HG03280 (cell line): ENCODE measurements around the gene GSX2.

Experiments
- ATAC-seq: cut with Tn5 transposase; IDR thresholded peaks from one replicate; pipeline ENCODE4 v1.9.1; 2021; ENCODE audit warnings: mild to moderate bottlenecking, moderate library complexity; ENCODE audit not compliant: unreplicated experiment

GSX2 gene

DNA sequence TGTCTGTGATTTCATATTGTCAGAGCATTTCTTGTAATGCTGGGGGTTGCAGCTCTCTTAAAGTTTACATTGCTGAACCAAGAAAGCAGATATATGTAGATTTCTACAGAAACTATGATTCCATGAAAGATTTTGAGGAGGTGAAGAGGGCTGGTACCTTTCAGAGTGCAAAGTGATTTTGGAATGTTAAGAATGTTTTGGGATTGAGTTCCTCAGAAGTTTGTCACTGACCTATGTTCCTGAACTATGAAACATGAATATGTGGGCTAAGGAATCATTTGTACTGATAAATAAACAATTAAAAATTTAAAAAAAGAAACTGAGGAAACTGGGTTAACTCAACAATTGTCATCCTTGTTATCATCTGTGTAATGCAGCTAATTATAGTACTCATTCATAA, 23.3 kb upstream of the GSX2 start:
- ATAC-seq = no peak

DNA sequence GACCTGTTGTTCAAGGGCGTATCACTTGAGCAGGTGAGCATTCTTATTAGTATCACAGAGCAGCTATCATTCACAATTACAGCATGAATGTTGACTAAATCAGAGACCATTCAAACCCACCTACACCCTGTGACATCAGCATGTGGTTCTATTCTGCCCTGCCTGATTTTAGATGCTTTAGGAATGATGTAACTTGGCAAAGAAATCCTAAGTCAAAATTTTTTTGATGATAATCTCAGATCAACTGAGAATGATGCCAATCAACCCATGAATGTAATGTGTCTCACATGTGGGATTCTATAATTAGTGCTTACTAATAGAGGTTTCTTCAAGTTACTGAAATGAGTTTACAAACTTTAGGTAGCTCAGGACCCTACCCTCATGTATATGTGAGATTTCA, 22.2 kb upstream of the GSX2 start:
- no peak for ATAC-seq

DNA sequence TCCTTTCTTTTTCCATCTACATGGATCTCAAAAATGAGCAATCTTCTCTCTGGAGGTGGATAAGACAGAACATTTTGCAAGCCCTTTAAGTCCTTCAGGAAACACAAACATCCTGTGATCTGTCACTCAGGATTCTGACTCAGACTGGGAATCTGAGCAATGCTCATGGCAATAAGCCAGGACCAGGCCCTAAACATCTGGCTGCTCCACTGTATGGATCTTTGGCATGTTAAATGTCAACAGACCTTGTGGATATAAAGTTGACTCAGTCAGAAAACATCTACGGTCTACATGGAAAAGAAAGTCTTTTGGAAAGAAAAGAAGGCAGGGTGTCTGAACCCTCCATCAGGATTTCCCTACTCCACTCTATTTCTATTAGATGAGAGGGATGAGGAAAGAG, 17.8 kb upstream of the GSX2 start:
- no peak for ATAC-seq

DNA sequence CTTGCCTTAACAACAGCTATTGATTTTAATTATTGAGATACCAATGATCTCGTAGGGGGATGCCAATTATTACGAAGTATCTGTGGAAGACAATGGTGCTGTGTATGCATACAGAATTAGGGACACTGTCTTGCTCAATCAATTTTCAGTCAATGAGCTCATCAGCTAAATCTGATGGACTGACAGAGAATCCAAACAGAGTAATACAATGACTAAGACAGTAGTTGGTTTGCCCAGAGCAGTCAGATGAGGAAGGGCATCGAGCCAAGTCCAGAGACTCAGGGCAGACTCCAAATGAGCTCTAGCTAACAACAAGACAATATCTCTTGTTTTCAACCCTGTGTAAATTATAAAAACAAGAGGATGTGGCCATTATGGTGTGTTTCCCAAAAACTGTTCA, 14.7 kb upstream of the GSX2 start:
- no peak for ATAC-seq

DNA sequence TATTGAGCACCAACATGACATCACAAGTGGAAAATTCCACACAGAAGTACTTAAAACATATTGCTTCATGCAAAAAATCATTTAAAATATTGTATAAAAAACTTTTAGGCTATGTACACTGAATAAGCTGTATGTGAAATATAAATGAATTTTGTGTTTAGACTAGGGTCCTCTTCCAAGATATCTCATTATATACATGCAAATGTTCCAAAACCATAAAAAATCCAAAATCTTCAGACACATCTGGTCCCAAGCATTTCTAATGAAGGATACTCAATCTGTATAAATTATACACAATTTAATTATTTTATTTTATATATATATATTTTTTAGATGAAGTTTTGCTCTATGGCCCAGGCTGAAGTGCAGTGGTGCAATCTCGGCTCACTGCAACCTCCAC, 10.1 kb upstream of the GSX2 start:
- no peak for ATAC-seq

DNA sequence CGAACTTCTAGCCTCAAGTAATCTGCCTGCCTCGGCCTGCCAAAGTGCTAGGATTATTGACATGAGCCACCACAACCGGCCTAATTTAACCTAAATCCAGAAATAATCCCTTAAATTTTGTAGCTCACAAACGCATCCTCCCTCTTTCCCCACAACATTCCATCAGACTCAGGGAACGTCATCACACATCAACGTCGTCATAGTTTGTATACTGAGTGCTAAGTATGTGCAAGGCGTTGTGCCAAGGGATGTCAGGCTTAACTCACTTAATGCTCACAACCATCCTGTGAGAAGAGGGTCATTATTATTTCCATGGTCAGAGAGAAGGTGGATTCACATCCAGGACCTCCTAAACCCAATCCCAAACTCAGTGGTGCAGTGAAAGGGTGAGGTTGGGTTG, 9.6 kb upstream of the GSX2 start:
- no peak for ATAC-seq

DNA sequence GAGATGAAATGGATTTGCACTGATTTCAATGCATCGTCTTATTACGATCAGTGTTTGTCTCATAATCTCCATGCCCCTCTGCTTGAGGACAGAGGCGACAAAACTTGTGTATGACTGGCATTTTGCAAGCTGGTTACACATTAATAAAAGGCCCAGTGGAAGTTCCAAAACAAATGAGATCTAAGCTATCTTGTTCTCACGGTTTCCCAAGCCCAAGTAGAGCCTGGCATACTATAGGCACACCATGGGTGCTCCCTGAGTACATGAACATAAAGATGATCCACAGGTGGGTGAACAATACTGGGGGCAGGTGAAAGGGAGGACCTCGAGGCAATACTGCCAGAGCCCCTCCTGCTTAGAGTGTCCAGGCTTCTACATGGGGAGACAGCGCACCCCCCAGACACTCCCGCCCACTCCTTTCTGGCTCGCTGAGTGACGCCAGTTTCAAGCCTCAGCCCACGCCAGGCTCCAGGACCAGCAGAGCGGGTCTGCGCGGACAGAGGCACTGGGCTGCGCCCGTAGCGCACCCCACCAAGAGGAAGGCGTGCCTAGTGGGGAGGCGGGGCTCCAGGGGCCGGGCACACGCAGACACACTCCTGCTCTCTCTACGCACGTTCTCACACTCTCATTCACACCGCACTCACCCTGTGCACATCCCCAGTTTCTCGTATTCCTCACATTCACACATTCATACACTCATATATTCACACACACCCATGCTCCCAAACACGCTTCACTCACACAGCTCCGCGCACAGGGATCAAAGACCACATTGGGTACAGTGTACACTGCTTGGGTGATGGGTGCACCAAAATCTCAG, 8.9 kb upstream of the GSX2 start:
- ATAC-seq = peak; percentile 71

DNA sequence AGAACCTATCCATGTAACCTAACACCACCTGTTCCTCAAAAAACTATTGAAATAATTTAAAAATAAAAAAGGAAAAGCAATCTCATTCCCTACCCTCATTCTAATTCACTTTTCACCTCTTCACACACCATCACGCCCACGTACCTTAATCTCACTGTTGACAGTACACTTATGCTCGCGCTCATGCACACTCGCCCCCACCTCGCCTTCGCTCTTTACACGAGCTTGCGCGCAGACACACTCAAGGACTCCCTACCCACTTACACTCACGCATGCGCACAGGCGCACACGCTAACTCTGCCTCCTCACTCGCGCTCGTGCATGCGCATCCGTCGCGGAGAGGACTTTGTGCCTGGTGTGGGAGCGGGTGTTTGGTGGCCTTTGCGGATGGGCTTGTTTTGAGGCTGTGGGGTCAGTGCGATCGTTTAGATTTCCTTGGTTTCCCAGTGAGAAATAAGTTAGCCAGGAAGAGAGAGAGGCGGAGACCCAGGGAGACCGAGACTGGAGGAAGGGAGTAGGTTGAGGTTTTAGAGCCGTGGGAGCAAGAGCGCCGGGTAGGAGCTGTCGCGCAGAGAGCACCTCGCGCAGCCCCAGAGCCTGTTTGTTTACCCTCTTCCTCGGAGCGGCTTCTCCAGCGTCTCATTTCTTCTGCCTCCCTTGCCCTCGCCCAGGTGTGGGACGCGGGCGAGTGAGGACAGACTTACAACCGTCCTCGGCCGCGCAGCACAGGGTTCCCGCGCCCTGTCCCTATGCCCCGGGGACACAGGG, 8.1 kb upstream of the GSX2 start:
- ATAC-seq = peak; percentile 66

DNA sequence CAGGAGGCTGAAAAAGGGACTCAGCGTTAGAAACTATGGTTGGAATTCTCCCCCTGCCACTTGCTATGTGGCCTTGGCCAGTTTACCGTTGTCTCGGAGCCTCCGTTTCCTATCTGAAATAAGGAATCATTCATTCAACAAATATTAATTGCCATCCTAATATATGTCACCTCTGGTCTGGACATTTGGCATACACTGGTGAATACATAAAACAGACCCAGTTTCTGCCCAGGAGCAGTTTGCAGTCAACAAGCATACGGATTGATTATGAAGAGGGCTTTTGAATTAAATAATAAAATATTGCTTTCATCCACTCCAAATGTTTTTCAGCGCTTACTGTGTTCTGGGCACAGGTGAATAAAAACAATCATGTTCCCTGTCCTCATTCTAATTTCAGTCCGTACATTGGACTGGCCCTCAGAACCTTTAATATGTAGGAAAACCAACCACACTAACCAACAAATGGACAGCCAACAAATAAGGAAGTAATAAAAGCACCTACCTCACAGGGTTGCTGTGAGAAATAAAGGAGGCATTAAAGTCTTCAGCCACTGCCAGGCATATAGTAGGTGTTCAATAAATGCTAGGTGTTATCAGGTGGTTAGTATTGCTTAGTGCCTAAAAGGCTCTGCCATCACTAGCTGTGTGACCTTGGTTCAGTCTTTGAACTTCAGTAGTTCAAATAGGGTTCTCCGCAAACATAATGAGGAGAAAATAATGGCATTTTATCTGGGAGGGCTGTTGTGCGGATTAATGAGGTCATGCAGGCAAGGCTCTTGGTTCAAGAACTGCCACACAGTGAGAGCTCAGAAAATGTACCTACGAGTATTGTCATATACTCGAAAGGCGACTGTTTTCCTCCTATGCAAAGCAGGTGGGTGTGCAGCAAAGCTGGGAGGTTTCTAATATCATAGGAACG, 7.3 kb upstream of the GSX2 start:
- no peak for ATAC-seq

DNA sequence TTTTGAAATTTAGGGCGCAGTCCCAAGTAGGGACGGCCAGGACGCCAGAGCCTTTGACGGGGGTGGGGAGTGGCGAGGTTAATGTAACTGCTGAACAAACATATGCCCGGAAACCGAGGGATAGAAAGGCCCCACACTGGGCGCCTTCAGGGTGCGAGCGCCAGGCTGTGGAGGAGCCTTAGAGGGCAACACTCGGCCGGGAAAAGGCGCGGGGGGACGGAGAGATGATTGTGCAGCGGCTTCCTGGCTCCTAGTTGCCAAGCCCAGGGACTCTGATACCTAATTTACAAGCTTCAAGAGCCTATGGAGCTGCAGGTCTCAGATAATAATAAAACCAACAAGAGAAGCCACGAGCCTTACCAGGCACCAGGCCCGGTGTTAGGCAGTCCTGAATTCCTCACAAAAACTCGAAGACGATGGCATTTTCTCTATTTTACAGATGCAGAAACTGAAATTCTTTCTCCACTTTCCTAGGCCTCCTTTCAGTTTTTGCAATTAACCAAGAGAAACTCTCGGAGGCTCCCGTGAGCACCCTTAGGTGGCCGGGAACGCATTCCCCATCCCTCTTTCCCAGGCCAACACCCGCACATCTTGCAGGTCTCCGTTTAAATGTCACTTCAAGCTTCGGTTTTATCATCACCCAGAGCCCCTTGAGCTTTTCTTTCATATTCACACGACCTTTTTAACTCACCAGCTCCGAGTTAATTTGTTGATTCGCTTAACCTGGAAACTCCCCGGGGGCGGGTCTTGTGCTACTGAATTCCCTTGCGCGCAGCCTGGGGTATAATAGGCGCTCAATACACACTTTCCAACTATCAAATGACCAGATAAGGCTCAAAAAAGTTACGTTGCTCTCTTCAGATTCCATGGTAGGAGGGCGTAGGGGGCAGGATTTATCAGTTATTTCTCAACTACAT, 6.4 kb upstream of the GSX2 start:
- no peak for ATAC-seq

DNA sequence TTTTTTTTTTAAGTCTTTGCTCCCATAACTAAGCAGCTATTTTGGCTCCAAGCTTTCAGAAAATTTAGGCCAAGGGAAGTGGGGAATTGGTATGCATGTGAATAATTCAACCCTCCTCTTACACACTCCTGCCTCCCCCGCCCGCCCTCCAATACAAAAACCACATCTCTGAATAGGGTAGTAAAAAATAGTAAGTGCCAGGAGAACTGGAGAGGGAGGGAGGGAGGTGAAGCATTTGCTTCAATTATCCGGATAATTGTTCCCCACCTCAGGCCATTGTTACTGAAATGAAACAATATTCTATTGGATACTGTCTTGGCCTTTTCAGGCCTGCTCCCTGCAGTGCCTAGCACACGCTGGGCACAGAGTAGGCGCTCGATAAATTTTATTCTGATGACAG, 5.5 kb upstream of the GSX2 start:
- no peak for ATAC-seq

DNA sequence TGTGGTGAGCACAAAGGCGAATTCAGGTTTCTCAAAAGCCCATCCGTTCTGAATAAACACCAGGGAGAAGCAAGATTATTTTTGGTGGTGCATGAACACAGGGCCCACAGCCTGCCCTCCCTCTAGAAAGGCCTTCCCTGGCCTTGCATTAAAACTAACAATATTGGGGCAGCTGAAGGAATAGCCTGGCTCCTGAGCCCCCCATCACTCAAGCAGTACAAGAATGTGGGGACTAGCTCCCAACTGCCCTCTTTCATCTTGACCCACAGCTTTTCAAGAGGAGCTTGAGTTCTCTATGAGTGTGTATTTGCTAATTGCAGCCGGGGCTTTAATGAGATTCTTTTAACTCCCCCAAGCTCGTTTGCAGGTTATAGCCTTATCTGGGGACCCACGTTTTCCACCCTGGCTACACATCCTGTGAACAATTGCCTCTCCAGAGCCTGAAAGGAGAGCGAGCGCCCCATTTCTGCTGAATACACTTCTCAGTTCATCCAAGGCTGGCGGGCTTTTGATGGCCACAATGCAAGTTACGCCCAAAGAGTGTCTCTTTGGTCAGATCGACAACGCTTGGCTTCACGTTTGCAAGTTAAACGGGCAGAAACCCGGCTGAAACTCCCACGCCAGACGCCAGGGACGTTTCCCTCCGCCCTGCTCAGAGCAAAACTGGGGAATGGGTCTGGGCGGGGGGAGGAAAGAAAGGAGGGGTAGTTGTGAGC, 4.7 kb upstream of the GSX2 start:
- no peak for ATAC-seq

DNA sequence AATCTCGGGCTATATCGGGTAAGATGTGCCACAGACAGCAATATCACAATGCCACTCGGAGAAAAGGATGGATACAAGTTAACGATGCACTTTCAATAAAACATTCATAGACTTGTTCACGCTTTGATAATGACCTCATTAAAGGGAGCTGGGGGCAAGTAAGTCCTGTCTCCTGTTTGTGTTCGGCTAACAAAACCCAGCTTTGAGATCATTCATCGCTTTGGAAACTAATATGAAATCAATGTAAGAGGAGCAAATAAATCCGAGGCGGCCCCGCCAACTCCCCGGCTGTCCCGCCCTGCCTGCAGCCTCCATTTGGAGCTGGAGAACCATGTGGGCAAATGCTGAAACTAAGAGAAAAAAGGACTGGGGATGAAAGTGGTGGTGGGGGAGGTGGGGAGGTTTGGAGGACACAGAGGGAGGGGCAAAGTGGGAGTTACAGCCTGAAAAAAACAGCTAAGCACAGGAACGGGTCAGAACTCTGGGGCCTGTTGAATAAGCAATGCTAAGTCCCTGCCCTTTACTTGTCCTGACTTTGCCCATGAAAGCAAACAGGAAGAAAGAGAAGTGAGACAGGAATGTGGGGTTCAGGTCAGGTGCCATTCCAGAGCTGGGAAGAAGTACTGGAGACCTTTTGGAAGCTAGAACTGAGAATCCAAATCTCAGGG, 3.5 kb upstream of the GSX2 start:
- no peak for ATAC-seq

DNA sequence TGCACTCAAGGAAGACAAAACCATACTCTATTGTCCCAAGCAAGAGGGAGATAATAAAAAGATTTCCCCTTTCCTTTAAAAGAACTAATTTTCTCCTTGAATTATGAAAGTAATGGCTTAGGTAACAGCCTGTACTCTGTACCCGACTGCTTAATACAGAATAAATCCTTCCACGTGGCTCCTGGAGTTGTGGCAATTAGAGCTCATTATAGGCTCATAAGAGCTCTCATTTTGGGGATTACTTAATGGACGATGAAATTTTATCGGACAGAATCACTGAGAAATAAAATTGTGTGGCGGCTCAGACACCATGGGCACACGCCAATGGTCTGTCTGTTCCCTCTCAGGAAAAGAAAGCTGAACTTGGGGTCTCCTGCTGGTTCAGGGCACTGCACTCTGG, 2.8 kb upstream of the GSX2 start:
- ATAC-seq = no peak

DNA sequence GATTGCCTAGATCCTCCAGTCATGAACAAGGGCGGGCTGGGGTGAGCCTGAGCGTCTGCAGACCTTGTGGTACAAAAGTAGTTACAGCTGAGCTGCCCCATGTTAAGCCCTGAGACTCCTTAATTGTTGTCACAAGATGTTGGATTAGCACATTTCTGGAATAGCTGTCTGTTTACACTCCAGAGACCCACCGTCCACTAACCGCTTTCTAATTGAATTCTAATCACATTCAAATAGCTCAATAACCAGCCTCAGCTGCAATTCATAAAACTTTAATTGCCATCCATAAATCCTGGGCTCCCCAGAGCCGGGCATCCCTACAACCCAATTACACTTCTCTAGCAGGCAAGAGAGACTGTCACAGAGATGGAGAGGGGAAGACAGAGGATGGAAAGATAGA, 1.6 kb upstream of the GSX2 start:
- ATAC-seq = no peak

DNA sequence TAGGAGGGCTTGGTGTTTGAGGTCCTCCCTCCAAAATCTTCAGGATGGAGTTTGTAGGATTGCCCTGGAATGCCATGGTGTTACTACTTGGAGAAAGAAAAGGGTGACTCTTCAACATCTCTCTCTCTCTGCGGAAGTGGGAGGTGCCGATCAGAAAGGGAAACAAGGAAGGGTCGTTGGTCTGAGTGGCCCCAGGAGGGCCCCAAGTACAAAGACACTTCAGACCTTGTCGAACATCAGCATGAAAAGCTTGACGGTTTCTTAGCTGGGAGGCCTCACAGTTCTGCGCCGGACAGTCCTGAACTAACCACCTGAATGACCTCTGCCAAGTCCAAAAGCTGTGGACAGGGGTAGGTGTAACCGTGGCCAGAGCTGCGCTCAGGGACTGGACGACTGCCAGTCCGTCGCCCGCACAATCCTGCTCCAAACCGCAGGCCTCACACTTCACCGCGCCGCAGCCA, 646 bp upstream of the GSX2 start:
- no peak for ATAC-seq

DNA sequence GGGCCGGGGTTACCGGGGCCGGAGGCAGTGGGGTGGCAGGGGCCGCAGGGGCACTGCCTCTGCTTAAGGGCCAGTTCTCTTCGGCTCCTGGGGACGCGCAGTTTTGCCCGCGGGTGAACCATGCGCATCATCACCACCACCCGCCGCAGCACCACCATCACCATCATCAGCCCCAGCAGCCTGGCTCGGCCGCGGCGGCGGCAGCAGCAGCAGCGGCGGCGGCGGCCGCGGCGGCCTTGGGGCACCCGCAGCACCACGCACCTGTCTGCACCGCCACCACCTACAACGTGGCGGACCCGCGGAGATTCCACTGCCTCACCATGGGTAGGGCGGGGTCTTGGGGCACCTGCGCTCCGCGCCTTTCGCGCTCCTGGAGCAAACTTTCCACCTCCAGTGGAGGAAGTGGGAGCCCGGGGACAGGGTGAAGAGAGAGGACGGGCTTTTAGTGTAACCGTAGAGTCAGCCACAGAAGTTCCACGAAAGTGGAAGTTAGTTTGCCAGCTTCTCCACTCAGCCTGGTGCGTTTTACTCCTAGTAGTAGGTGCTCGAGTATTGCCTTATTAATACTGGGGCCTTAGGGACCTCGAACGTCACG, 729 bp downstream of the GSX2 start:
- no peak for ATAC-seq

DNA sequence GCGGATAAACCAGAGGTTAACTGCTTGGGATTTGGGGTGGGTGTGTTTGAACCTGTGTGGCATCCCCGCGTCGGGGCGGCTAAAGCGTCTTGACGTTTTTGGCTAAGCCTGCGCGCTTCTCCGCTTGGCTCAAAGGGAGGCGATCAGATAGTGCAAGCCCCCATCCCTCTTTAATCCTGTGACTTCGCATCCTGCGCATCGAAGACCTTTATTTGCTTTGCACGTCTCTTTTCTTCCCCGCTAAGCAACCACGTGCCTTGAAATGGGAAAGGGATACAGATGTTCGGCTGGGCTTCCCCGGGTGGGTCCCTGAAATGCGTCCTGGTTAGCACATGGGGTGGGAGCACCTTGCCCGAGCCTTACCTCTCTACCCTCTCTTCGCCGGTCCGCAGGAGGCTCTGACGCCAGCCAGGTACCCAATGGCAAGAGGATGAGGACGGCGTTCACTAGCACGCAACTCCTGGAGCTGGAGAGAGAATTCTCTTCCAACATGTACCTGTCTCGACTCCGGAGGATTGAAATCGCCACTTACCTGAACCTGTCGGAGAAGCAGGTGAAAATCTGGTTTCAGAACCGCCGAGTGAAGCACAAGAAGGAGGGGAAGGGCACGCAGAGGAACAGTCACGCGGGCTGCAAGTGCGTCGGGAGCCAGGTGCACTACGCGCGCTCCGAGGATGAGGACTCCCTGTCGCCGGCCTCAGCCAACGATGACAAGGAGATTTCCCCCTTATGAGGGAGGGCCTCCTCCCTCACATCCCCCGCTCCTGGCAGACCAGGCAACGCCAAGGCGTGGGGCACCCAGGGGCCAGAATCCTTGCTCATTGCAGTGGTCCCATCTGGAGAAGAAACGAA, 1.5 kb downstream of the GSX2 start:
- ATAC-seq = no peak
